ENCODE measurements around the gene BRINP2.

The BRINP2 gene

DNA sequence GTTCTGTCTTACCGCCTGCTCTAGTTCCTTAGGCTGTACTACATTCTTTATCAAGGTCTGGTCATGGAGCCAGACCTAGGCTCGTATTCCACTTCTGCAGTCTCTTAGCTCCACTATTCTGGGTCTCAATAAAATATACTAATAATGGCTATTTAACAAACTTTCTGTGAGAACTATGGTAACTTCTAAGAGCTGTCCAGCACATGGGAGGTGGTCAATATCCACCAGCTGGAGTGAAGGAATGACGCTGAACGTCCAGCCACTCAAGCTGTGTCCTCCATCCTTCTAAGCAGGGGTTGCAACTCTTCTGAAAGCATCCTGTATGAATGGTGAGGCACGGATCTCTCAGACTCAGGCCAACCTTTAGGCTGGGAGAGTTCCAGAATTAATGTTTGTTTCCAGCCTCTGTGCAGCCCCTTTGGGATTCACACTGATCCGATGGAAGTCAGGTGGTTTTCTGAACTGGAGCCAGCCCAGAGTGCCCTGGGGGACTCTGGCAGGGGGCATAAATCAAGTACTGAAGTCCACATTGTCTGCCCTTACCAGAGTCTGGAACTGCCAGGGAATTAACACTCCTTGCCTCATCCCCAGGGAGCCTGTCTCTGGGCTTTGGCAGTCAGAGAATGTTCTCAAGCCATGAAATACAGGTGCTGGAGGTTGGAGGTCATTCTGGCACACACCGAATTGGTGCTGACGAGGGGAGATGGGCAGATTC, 57.4 kb downstream of the BRINP2 start:
- DNase-seq = no peak

DNA sequence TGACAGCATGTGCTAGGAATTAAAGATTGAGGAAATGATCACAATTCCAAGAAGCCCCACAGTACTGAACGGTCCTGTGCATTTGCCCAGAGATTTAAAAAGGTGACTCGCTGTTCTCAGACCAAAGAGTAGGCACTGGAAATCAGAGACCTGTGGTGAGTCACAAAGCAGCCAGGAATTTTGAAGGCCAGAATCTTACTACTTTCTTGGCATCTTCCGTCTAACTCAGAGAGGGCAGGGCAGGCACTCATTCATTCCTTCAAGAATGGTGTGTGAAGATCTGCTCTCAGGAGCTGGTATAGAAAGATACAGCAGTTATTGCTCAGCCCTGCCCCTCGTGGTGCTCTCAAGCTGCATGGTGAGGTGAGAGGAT, 57.9 kb downstream of the BRINP2 start:
- DNase-seq = no peak

DNA sequence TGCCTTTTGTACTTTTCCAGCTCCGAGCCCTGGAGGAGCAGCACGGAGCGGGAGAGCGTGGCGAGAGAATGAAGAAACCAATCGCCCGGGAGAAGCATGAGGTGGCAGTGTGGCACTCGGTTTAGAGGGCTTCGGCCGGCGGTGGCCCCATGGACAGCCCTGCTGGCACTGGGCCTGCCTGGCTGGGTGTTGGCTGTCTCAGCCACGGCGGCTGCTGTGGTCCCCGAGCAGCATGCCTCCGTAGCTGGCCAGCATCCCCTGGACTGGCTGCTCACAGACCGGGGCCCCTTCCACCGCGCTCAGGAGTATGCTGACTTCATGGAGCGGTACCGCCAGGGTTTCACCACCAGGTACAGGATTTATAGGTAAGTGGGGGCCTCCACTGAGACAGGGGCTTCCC, 59.0 kb downstream of the BRINP2 start:
- no peak for DNase-seq

DNA sequence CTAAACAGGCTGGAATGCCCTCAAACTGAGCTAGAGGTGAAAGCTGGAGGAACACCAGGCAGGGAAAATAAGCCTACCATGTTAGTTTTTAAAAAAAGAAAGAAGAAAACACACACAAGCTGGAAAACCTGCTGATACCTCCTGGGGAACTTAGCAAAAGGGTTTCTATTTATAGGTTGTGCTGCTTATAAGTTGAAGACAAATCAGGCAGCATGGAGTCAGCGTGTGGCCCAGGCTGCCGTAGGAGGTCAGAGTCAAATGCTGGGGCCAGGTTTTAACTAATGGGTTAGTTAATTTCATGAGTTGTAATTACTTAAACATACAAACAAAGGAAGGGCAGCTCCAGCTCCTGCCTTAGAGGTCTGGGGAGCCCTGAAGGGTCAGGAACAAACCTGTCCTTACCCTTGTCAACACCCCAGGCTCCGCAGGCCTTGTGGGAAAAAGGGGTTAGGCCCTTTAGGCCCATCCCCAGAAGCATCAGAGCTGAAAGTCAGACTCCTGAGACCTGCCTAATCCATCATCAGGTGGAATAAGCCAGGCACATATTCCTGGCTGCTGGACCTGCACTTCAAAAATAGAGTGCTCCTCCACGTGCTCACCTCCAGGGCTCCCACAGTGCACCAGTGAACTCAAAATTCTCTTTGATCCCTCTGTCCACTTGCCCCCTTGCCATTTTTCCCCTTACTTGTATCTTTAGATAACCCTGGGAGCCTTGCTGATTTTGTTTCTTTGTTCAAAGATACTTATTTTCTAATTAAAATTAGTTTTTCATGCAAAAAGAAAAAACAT, 59.7 kb downstream of the BRINP2 start:
- DNase-seq = no peak

DNA sequence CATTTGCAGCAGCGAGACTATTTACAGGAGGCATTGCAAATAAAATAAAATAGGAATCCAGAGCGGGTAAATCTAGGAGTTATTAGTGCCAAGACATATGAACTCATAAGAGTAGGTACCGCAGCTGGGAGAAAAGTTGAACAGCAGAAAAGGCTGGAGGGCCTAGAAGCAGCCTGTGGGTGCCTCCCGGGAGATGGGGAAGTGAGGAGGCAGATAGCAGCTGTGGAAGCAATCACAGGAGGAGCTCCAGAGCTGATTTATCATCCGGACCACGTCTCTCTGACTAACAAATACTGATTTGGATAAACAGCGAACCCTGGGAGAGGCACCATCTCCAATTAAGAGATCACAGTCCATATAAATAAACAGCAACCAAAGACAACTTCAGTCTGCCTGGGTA, 64.6 kb downstream of the BRINP2 start:
- DNase-seq = no peak

DNA sequence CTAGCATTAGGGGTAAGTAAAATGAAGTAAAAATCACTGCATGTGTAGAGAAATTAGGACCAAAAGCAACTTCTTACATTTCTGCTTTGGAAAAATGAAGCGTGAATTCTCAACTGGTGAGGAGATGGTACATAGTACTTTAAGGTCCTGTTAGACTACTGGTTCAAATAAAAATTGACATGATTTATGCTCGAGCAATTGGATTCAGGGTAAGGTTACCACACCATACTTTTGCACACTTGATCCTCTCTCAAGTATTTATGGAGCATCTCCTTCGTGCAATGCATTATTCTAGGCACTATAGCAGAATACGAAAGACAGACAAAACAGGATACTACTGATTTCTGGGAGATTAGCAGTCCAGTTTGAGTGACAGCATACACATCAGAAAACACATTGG, 66.2 kb downstream of the BRINP2 start:
- DNase-seq = no peak

DNA sequence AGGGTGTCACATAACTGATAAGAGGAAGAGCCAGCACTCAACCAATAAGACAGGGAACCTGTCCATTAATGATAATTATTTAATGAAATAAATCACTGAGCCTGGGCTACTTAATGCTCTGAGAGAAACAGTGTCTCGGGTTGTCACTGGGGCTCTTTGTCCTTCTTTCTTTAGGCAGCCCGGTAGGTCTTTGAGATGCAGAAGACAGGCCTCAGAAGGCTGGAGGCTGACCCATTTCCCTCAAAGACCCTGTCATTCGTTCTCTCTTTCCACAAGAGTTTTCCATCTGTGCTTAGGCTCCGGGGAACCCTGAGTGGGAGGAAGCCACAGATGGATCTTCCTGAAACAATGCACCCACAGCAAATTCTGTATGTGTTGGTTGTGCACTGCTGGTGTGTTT, 68.2 kb downstream of the BRINP2 start:
- no peak for DNase-seq

DNA sequence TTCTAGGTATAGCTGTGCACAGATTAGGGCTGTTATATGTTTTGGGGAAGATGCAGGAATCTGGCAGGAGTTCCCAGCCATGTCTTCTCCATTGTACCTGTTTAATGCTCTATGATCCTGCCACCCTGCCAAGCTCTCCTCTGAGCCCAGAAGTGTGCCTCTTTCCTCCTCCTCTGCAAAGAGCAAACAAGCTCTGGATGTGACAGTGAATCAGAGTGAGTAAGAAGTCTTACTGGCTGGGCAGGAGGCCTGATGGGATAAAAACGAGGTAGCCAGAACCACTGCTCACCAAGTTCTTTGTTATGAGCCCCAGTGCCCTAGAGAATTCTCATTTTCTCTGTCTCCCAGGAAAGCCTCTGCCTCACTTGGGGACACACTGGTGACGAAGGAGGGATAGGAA, 69.0 kb downstream of the BRINP2 start:
- DNase-seq = no peak

DNA sequence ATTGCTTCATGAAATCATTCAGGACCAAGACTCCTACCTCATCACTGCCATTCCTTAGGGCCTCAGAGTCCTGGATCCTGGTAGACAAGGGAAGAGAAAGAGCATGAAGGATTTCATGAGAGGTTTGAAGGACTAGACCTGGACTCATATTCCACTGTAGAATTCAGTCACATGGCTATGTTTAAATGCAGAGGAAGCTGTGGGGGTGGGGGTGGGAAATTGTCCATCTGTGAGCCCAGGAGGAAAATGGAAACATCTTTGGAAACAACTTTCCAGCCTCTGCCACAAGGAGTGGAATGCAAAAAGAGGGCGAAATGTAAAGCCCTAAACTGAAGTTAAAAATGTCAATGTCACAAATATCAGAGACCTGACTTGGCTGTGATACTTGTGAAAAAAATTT, 73.0 kb downstream of the BRINP2 start:
- DNase-seq = no peak

DNA sequence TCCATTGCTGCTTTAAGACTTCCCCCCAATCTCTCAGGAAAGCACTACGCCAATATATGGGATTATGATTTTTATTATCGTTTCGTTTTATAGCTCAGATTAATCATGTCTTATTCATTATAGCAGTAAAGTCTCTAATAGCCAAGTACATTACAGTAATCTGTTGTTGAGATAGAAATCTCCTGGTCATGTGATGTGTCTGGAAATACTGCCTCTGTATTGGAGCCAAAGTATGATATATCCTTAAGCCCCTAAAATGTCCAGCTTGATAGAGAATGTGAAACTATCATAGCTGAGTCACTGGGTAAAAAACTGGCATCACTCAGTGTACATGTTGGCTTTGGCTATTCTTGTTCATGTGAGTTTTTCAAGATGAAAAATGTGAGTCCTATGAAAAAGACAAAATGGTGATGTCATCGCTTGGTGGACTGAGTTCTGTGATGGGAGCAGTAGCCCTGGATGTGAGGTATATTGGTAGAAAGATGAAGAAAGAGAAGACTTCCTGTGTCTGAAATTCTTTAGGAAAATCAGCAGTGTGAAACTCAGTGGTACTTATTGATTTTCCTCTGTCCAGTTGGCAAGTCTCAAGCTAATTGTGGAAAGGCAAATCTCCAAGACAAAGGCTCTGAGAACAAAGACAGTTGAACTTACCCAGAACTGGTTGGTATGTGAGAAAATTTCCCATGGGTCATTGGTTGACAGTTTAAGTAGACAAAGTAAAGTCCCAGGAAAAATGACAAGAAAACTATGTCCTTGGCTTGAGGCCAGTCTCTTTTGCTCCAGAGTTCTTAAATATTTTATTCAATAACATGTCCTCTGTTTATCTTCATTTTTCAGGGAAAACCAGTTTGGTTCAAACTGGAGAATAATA, 76.2 kb downstream of the BRINP2 start:
- no peak for DNase-seq

DNA sequence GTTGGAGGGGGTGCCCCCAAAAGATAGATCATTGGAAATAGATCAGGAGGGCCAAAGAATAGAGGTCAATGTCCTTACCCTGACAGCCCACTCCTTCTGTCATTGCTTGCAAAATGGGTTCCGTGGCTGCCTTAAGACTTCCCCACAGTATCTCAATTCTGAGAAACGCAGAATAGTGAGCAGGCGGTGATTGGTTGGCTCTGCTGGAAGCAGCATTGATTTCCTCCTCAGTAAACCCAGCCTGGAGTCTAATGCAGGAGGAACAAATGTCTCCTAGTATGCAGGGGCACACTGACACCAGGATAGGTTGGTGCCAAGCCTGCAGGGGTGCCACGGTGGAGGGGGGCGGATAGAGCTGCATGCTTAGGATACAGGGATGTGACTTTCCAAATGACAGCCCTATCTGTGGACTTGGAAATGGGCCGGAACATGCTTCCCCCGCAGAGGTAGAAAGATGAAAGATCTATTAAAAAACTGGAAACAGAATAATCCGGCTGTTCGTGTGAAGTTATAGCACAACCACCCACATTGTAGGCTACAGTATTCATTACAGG, 76.9 kb downstream of the BRINP2 start:
- no peak for DNase-seq

DNA sequence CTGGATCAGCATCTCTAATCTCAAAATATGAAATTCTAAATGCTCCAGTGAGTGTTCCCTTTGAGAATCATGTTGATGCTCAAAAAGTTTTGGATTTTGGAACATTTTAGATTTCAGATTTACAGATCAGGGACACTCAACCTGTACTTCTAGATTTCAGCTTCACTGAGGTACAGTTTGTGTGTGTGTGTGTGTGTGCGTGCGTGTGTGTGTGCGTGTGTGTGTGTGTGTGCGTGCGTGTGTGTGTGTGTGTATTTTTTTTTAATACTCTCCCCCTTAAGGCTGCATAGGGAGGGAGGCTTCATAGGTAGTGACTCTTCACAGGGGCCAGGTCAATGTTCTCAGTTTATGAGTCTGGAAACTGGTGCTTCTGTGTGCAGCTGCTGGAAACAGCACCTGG, 77.5 kb downstream of the BRINP2 start:
- DNase-seq = no peak

DNA sequence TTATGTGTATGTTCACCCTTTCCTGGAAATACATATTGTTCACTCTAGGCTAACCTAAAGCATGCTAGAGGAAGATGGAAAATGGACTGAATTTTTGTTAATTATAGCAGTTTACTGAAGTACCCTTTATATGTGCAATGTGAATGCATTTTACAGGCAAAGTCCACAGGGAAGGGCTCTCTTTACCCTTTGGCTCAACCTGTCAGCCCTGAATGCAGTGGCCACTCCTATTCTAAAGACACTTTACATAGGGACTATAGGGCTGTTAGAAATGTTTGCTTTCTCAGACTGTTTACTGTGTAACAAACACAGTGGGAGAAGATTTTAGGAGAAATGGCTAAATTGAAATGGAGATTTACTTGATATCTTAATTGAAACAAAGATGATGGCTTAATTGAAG, 78.5 kb downstream of the BRINP2 start:
- no peak for DNase-seq

DNA sequence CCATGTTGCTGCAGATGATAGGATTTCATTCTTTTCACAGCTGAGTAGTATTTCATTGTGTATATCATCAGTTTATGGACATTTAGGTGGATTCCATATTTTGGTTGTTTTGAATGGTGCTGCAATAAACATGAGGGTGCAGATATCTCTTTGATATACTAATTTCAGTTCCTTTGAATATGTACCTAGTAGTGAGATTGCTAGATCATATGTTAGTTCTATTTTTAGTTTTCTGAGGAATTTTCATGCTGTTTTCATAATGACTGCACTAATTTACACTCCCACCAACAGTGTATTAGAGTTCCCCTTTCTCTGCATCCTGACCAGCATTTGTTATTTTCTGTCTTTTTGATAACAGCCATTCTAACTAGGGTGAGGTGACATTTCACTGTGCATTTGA, 82.1 kb downstream of the BRINP2 start:
- DNase-seq = no peak

DNA sequence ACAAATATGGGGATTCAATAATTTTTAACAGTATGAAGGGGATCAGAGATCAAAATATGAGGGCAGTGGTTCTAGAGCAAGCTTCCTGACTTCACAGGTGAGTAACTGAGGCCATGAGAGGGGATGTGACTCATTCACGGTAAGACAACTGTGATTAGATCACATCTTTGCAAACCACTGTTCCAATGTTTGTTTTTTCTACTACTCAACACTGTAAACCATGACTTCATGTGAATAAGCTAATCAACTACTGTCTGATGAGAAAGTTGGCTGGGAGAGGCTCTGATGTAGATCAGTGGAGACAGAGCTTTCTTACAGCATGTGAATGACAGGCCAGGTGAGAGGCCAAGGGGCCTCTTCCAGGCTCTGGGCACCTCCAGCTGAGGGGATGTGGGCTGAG, 84.7 kb downstream of the BRINP2 start:
- no peak for DNase-seq

DNA sequence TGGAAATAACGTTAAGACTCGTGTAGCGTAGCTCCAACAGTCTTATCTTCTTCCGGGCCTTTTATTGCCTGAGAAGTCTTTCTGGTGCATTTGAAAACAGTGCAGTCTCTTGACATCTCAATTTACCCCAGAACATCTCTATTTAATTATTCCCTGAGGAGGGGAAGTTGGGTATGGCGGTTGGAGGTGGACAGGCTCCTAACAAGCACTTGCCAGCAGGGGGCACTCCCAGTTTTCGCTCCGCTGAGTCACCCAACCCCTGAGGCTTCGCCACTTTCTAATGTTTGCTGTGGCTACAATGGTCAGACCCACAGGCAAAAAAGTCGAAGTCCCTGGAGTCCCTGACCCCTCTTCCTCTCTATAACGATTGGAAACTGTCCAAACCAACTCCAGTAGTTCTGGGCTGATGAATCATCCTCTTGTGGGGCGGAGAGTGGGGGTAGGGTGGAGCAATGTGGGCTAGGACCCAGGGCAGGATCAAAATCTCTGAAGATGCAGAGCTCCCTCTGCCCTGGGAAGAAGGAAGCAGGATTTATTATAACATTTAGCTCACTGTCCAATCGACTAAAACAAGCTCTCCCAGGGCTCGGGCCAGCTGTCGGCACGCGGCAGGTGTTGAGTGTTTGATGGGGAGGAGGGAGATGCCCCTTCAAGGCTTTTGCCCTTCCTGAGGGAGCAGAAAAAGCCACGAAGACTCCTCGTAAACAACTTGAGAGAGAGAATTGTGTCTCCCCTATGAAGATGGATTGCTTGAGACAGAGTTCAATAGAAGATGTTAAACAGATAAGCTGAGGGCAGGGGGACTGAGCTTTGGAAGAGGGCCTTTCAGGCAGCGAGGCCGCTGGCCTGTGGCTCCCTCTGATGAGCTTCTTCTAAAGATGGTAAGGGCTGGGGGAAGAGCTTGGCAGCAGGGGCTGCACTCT, 85.7 kb downstream of the BRINP2 start:
- no peak for DNase-seq

DNA sequence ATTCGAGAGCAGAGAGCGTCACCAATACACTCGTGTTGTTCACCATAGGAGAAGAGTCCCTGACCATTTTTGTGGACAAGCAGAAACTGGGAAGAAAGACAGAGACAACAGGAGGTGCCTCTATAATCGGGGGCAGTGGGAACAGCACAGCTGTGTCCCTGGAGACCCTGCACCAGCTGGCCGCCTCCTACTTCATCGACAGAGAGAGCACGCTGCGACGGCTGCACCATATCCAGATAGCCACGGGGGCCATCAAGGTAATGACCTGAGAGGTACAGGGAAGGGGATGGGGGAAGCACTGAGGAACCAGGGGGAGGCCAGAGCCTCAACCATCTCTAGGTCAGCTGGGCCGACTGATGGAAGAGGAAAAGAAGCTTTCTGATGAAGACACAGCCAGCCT, 86.4 kb downstream of the BRINP2 start:
- no peak for DNase-seq

DNA sequence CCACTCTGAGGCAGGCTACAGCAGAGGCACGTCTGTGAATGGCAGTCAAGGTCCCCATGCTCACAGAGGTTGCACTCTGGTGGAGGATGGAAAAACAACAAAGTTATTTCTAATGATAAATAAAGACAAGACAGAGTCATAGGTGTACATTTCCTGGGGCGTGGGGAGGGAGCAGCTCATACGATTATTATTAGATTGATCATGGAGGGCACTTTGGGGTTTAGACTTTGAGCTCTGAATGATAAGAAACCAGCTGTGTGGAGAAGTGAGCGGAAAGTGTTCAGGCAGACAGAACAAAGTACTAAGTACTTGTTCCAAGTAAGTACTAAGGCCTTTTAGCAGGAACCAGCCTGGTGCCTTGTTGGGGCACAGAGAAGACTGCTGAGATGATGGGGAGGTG, 86.8 kb downstream of the BRINP2 start:
- no peak for DNase-seq

DNA sequence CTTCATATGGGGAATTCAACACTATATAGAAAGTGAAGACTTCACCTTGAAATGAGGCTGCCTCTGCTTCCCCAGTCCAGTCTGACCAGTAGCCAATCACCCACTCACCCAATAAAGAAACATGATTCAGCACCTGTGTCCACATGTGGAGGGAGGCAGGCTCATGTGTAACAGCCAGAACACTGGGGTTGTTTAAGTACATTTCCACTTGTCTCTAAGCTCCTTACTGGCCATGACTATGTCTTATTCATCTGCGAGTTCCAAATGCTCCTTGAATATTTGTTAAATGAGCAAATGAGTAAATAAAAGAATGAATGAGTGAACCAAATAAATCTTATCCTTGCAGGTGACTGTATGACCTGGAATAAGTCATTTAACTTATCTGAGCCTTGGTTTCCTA, 100.1 kb downstream of the BRINP2 start:
- DNase-seq = no peak

DNA sequence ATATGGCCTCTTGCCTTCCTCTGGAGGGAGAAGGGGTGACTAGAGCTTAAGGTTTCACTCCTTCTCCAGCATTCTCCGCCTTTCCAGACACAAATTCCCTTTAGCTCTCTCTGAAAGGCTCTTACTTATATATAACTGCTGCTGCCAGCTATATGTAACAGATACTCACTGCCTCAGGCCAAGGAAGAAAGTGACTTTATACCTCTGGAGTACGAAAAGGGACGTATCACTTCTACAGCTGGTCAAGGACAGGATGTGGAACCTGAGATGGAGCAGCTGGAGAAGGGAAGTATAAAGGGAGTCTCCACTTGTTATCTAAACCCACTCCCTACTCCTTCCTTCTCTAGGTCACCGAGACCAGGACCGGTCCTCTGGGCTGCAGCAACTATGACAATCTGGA, 102.4 kb downstream of the BRINP2 start:
- no peak for DNase-seq

DNA sequence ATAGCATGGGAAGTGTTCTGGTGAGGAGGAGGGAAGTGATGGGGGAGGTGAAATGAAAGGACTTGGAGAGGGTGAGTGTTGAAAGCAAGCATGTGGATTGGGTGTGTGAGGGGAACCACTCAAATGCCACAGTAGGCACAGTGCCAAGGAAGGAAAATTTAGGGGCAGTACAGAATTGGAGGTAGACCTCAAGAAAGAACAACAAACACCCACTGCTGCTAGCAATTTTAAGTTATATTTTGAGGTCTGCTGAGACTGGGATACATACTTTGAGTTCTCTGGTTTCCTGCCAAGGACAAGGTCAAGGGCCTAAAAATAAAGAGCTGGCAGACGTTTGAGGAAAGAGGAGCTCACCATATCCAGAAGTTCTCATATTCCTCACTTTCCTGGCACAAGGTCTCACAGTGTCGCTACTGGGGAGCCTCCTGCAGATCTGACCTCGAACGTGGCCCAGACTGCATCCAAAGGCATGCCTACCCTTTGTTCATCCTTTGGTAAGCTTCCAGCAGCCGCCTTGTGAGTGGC, 104.0 kb downstream of the BRINP2 start:
- no peak for DNase-seq

DNA sequence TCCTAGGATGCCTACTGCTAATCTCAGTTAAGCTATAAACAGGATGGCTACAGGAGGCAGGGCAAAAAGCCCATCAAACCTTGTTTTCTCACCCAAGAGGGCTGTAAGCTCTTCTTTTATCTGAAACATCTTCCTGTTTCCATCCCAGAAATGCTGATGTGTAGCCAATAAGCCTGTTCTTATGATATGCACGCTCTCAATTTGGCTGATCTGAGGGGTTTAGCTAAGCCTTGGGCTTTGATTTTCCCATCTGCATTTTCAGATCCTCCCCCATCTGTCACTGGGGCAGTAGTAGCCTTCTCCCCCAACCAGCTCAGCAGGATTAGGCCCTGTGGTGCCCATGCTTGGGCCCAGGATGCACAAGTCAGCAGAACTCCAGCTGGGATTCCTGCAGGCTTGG, 105.0 kb downstream of the BRINP2 start:
- no peak for DNase-seq
